ENCODE results near the gene RMI2. TPM values are rescaled to one million over a fixed set of nuclear protein-coding genes. Genes with fewer than 3 reads are reported as not detected.

The RMI2 gene
- total RNA-seq, 2 donors from 2014 or later = 55.2 to 62.3 TPM

DNA sequence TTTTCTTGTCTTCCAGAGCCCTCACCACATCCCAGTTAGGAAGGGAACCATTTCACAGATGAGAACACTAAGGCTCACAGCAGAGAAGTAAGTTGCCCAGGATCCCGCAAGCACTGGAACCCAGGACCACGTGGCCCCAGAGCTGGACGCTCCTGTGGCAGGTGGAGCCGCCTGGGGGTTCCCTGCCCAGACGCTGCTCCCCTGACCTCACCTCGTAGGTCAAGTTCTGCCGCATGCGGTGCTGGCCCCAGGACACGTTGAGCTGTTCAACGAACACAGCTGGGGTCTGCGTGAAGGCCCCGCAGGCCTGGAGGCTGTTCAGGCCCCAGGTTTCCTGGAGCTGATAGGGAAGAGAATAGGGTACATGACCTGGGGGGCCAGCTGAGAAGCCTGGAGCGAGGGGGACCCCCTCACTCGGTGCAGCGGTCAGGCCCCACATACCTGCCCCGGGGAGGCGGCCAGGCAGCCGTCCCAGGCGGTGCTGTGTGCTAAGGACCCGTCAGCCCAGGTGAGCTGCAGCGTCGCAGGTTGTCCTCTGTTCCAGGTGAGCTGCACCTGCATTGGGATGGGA, 54.1 kb downstream of the RMI2 start:
- no peaks in the 10 kb centered on the region for H3K4me1 ChIP-seq (ENCODE audit: control insufficient read depth, insufficient read depth, low read length)
- Mint-ChIP-seq H3K9me3 (no peaks in the 10 kb centered on the region), H3K4me3 (no peak overlapping the region), H3K36me3 (ENCODE audit: low read depth) (no peaks in the 10 kb centered on the region), H3K27me3 (ENCODE audit: insufficient read depth) (no peaks in the 10 kb centered on the region), H3K27ac (no peak overlapping the region), H3K4me1 (no peaks in the 10 kb centered on the region)
- no peak overlapping the region for H3K4me3 ChIP-seq (ENCODE audit: low read length)
- WGBS, 2 experiments (ENCODE audit: insufficient coverage in 1 of 2, insufficient read length in 1 of 2) = 90 to 91% methylated on average over 10 to 22 of the region's 22 CpGs
- TF ChIP-seq, protein P1, sequence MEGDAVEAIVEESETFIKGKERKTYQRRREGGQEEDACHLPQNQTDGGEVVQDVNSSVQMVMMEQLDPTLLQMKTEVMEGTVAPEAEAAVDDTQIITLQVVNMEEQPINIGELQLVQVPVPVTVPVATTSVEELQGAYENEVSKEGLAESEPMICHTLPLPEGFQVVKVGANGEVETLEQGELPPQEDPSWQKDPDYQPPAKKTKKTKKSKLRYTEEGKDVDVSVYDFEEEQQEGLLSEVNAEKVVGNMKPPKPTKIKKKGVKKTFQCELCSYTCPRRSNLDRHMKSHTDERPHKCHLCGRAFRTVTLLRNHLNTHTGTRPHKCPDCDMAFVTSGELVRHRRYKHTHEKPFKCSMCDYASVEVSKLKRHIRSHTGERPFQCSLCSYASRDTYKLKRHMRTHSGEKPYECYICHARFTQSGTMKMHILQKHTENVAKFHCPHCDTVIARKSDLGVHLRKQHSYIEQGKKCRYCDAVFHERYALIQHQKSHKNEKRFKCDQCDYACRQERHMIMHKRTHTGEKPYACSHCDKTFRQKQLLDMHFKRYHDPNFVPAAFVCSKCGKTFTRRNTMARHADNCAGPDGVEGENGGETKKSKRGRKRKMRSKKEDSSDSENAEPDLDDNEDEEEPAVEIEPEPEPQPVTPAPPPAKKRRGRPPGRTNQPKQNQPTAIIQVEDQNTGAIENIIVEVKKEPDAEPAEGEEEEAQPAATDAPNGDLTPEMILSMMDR (conservative IDR thresholded peaks at IDR 0.05) = no peak
- no peaks in the 10 kb centered on the region for H3K36me3 ChIP-seq (ENCODE audit: control insufficient read depth, insufficient read depth, low read length)
- H3K9ac ChIP-seq (ENCODE audit: extremely low read depth, low read length, poor library complexity, severe bottlenecking) = no peak overlapping the region
- no peaks in the 10 kb centered on the region for H3K9me3 ChIP-seq (ENCODE audit: control insufficient read depth, low read length)
- no peaks in the 10 kb centered on the region for H3K27me3 ChIP-seq (ENCODE audit: control insufficient read depth, insufficient read depth, low read length, poor library complexity, severe bottlenecking)
- no peak overlapping the region for H3K27ac ChIP-seq (ENCODE audit: low read depth, low read length)
- peak; percentile 35 for DNase-seq

DNA sequence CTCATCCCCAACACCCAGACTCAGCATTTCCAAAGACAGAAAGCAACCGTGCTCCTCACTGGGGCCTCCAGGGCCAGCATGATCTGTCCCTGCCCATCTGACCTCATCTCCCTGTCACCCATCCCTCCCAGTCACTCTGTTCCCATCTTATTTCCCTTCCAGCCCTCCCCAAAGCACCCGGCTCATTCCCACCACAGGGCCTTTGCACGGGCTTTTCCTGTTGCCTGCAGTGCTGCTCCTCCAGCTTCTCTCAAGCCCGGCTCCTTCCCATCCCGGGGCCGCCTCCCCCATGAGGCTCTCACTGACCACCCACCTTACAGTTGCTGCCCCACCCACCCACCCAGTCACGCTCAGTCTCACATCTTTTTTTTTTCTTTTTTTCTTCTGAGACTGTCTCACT, 54.8 kb downstream of the RMI2 start:
- no peaks in the 10 kb centered on the region for H3K4me1 ChIP-seq (ENCODE audit: control insufficient read depth, insufficient read depth, low read length)
- H3K36me3 Mint-ChIP-seq (ENCODE audit: low read depth) = no peaks in the 10 kb centered on the region
- no peak overlapping the region for H3K27ac Mint-ChIP-seq
- H3K4me3 Mint-ChIP-seq = no peak overlapping the region
- no peak overlapping the region for H3K4me3 ChIP-seq (ENCODE audit: low read length)
- H3K9ac ChIP-seq (ENCODE audit: extremely low read depth, low read length, poor library complexity, severe bottlenecking) = no peak overlapping the region
- H3K27me3 Mint-ChIP-seq (ENCODE audit: insufficient read depth) = no peaks in the 10 kb centered on the region
- H3K27ac ChIP-seq (ENCODE audit: low read depth, low read length) = no peak overlapping the region
- WGBS, 2 experiments (ENCODE audit: insufficient coverage in 1 of 2, insufficient read length in 1 of 2) = 79 to 96% methylated on average over 2 to 5 of the region's 7 CpGs
- TF ChIP-seq, protein P1 (conservative IDR thresholded peaks at IDR 0.05) = no peak
- H3K36me3 ChIP-seq (ENCODE audit: control insufficient read depth, insufficient read depth, low read length) = no peaks in the 10 kb centered on the region
- no peaks in the 10 kb centered on the region for H3K27me3 ChIP-seq (ENCODE audit: control insufficient read depth, insufficient read depth, low read length, poor library complexity, severe bottlenecking)
- no peaks in the 10 kb centered on the region for H3K9me3 ChIP-seq (ENCODE audit: control insufficient read depth, low read length)
- H3K9me3 Mint-ChIP-seq = no peaks in the 10 kb centered on the region
- no peaks in the 10 kb centered on the region for H3K4me1 Mint-ChIP-seq
- DNase-seq = no peak

Small RNAs within 50 kb of the gene (microRNA-seq; reads per million reads assigned to microRNA genes)
- not detected for gene MIR548H2 (ENCODE audit: borderline microRNAs expressed)

Other genes starting within 250 kb of the RMI2 start
- 1 to 10 TPM; 5.6 to 7.2 TPM for gene SOCS1, start 89.3 kb upstream of the RMI2 start, total RNA-seq
- not detected for gene TNP2, start 76.1 kb upstream of the RMI2 start, total RNA-seq
- gene PRM3, start 71.8 kb upstream of the RMI2 start, total RNA-seq = not detected
- gene PRM2, start 69.0 kb upstream of the RMI2 start, total RNA-seq = not detected
- not detected for gene PRM1, start 64.1 kb upstream of the RMI2 start, total RNA-seq
- gene LITAF, start 241.5 kb downstream of the RMI2 start, total RNA-seq = 10 to 100 TPM; 36.6 to 62.9 TPM

Measured in endodermal cell (in vitro differentiated cells).